GM18498 (cell line): ENCODE measurements around the gene PGM1.

ENCODE experiments used
- ATAC-seq: cut with Tn5 transposase; IDR thresholded peaks from one replicate; pipeline ENCODE4 v1.9.1; 2021; ENCODE audit warnings: mild to moderate bottlenecking, moderate library complexity; ENCODE audit not compliant: unreplicated experiment

The PGM1 gene

GRCh38 chr1:63600248-63600647 is 7.0 kb downstream of the PGM1 start:
- no peak for ATAC-seq

- no peak for ATAC-seq
These were observed 7.8 kb downstream of the PGM1 start for GRCh38 chr1:63601061-63601460.

GRCh38 chr1:63601463-63601862 is 8.3 kb downstream of the PGM1 start:
- no peak for ATAC-seq

- ATAC-seq = no peak
These were observed 8.7 kb downstream of the PGM1 start for GRCh38 chr1:63601912-63602311.

GRCh38 chr1:63602629-63603028 is 9.4 kb downstream of the PGM1 start:
- no peak for ATAC-seq

- ATAC-seq = no peak
These were observed 10.6 kb downstream of the PGM1 start for GRCh38 chr1:63603810-63604209.

- ATAC-seq = no peak
These were observed 14.1 kb downstream of the PGM1 start for GRCh38 chr1:63607322-63607721.

- no peak for ATAC-seq
These were observed 18.0 kb downstream of the PGM1 start for GRCh38 chr1:63611231-63611630.

GRCh38 chr1:63612564-63612963 is 19.4 kb downstream of the PGM1 start:
- ATAC-seq = no peak

- no peak for ATAC-seq
These were observed 19.8 kb downstream of the PGM1 start for GRCh38 chr1:63612971-63613370.

- ATAC-seq = peak; percentile 68
These were observed 22.7 kb downstream of the PGM1 start for GRCh38 chr1:63615768-63616420.

GRCh38 chr1:63617450-63617849 is 24.2 kb downstream of the PGM1 start:
- ATAC-seq = no peak

- ATAC-seq = no peak
These were observed 24.8 kb downstream of the PGM1 start for GRCh38 chr1:63618011-63618410.

GRCh38 chr1:63619558-63619957 is 26.3 kb downstream of the PGM1 start:
- ATAC-seq = no peak

GRCh38 chr1:63620671-63621070 is 27.5 kb downstream of the PGM1 start:
- ATAC-seq = no peak

- no peak for ATAC-seq
These were observed 27.9 kb downstream of the PGM1 start for GRCh38 chr1:63621075-63621474.

GRCh38 chr1:63621698-63622097 is 28.5 kb downstream of the PGM1 start:
- ATAC-seq = no peak

- peak; percentile 68 for ATAC-seq
These were observed 29.8 kb downstream of the PGM1 start for GRCh38 chr1:63622849-63623566.

GRCh38 chr1:63623952-63624351 is 30.7 kb downstream of the PGM1 start:
- ATAC-seq = no peak

- no peak for ATAC-seq
These were observed 31.7 kb downstream of the PGM1 start for GRCh38 chr1:63624911-63625310.

GRCh38 chr1:63626222-63626621 is 33.0 kb downstream of the PGM1 start:
- ATAC-seq = no peak

GRCh38 chr1:63628607-63629006 is 35.4 kb downstream of the PGM1 start:
- no peak for ATAC-seq

GRCh38 chr1:63630238-63630637 is 37.0 kb downstream of the PGM1 start:
- ATAC-seq = no peak
